Heart left ventricle (tissue), 16 donors: ENCODE data around the gene KDM5B. TPM values are rescaled to one million over a fixed set of nuclear protein-coding genes. Genes with fewer than 3 reads are reported as not detected.

Experiments
- ATAC-seq, 4 donors: fragments of 200-7000 bp; cut with Tn5 transposase; one replicate each; pipeline ENCODE4 v1.9.1; 2020 to 2022; ENCODE audit warnings: moderate library complexity in 4 of 4, mild to moderate bottlenecking in 3 of 4, moderate number of reproducible peaks in 1 of 4
- DNase-seq, 5 donors: peaks; one replicate each; pipeline ENCODE4 v3.0.0-alpha.2; 2020
- H3K27ac ChIP-seq, 12 donors: fragments of 200-600 bp; sonication (generic) in 4 of 12; one replicate each; pipeline versions ENCODE4 v1.5.0 to v1.8.0; 2016 to 2022; ENCODE audit warnings: mild to moderate bottlenecking in 2 of 12
- H3K27me3 ChIP-seq, 9 donors: fragments of 200-600 bp; sonication (generic) in 2 of 9; one replicate each; pipeline versions ENCODE4 v1.5.1 to v1.8.0; 2016 to 2022; ENCODE audit warnings: mild to moderate bottlenecking in 3 of 9
- H3K36me3 ChIP-seq, 9 donors: fragments of 200-600 bp; sonication (generic) in 2 of 9; one replicate each; pipeline versions ENCODE4 v1.5.0 to v1.8.0; 2018 to 2022; ENCODE audit warnings: mild to moderate bottlenecking in 2 of 9
- H3K4me1 ChIP-seq, 12 donors: fragments of 200-600 bp; sonication (generic) in 4 of 12; one replicate each; pipeline versions ENCODE4 v1.5.0 to v1.8.0; 2016 to 2022; ENCODE audit warnings: mild to moderate bottlenecking in 3 of 12
- H3K4me3 ChIP-seq, 12 donors: fragments of 200-600 bp; sonication (generic) in 4 of 12; one replicate each; pipeline versions ENCODE4 v1.5.0 to v1.8.0; 2017 to 2022; ENCODE audit warnings: mild to moderate bottlenecking in 9 of 12, moderate library complexity in 4 of 12
- H3K9me3 ChIP-seq, 12 donors: fragments of 200-600 bp; sonication (generic) in 4 of 12; one replicate each; pipeline versions ENCODE4 v1.5.0 to v1.8.0; 2016 to 2022; ENCODE audit warnings: mild to moderate bottlenecking in 1 of 12
- POLR2A ChIP-seq, 2 donors: fragments of 450-650 bp; IDR thresholded peaks; one replicate each; pipeline ENCODE4 v1.6.1; 2017; ENCODE audit warnings: antibody characterized with exemption in 2 of 2, mild to moderate bottlenecking in 2 of 2, moderate library complexity in 2 of 2
- WGBS, 4 donors: extraction: QIAGEN DNeasy Blood & Tissue Kit in 2 of 4; methylation state at CpG; one replicate each; pipeline versions ENCODE4 v1.1.5 to v1.1.7; 2013 to 2018; 5-methylcytosine and 5-hydroxymethylcytosine counted together
- intact Hi-C, 10 donors: fragments of 100-400 bp; cut with DNase I; formaldehyde crosslinking; loops; one replicate each; pipeline versions ENCODE4 v1.11.1 to v1.14.2; 2022
- polyA plus RNA-seq, 2 donors: library from polyadenylated mRNA; stranded (reverse); fragments of 200-250 nt; gene quantifications; one replicate each; pipeline ENCODE4 v1.2.3, GENCODE V29; 2013
- total RNA-seq, 9 donors: library from RNA; depleted of rRNA in 2 of 9; stranded (reverse); fragments of >200 nt in 2 of 9; fragmentation: NEBNext Ultra II Directional in 3 of 9; extraction: Animal tissue kit (Norgen Biotek cat#: 25700) in 3 of 9; gene quantifications; one replicate each; pipeline versions ENCODE4 v1.1.0 to v1.2.4, GENCODE V29; 2016 to 2023
- TF ChIP-seq, protein P1 (sequence below), 12 donors: fragments of 200-600 bp; sonication (generic) in 4 of 12; IDR thresholded peaks; one replicate each; pipeline versions ENCODE4 v1.5.0 to v1.8.0; 2018 to 2022; ENCODE audit warnings: antibody characterized with exemption in 12 of 12, mild to moderate bottlenecking in 5 of 12
- donor health status: ischemic (EF 13 %, LVEDD 7.1; RV severe dilation, severe dysfunction).
- donor health status: healthy with polysubstance abuse.
- donor health status: DM: no; HTN: yes; CAD: no.
- donor health status: DM: no; HTN: no; CAD: no.
- donor health status: ischemic (EF 25% LVEDD 6.9; RV normal size, moderate dysfunction).
- donor health status: ischemic (EF 25% LVEDD 5.7; RV mildly dilated, moderate dysfunction).
- donor health status: healthy.
- donor health status: DM: yes; HTN: yes; CAD: no.
- donor health status: ischemic (EF 35%, LVEDD 5.7; RV mildly dilated, moderate dysfunction).
- donor health status: nonischemic (EF 11% LVEDD 7.7; RV severe dilation, severe dysfunction).
- donor health status: DM: yes; HTN: yes; CAD: no.
- donor health status: PGD.
- donor health status: ischemic (EF 29% LVEDD 5.4; RV normal size, mild dysfunction).
- donor health status: nonischemic (EF 23%, LVEDD 6.1; RV moderate dilation, normal function).

KDM5B gene
- total and polyA plus RNA-seq, 11 donors = 5.2 to 22.9 (median 14.1) TPM

DNA sequence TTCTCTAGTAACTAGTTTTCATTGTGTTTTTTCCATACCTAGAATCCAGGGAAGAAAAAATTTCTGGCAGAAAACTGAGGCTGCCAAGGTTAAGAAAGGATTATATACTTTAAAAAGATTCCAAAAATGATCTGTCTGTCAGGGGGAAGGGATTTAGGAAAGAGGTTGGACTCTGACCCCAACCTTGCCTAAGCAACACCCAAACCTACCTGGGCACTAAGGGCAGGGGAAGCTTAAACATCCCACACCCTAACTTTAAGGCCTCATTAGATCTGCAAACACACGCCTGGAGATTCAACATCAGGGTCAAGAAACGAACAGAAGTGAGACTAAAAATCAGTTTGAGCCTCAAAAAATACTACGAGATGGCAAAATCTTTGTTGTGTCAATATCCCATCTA, 19.4 kb downstream of the KDM5B start:
- no peak for ATAC-seq
- no peak overlapping the region for H3K4me3 ChIP-seq
- H3K4me1 ChIP-seq = peaks cover 0 to 28% (median 14%) of the 10 kb centered on the region in 12 donors
- no peaks in the 10 kb centered on the region for H3K36me3 ChIP-seq
- intact Hi-C loops = no loop called here
- H3K27ac ChIP-seq = no peak overlapping the region
- H3K27me3 ChIP-seq = no peaks in the 10 kb centered on the region
- no peaks in the 10 kb centered on the region for H3K9me3 ChIP-seq
- 89 to 91% (median 89%) methylated on average over 3 of the region's 3 CpGs for WGBS, 4 donors
- DNase-seq = no peak
- TF ChIP-seq, protein P1, sequence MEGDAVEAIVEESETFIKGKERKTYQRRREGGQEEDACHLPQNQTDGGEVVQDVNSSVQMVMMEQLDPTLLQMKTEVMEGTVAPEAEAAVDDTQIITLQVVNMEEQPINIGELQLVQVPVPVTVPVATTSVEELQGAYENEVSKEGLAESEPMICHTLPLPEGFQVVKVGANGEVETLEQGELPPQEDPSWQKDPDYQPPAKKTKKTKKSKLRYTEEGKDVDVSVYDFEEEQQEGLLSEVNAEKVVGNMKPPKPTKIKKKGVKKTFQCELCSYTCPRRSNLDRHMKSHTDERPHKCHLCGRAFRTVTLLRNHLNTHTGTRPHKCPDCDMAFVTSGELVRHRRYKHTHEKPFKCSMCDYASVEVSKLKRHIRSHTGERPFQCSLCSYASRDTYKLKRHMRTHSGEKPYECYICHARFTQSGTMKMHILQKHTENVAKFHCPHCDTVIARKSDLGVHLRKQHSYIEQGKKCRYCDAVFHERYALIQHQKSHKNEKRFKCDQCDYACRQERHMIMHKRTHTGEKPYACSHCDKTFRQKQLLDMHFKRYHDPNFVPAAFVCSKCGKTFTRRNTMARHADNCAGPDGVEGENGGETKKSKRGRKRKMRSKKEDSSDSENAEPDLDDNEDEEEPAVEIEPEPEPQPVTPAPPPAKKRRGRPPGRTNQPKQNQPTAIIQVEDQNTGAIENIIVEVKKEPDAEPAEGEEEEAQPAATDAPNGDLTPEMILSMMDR (IDR thresholded peaks at IDR 0.05) = no peak

DNA sequence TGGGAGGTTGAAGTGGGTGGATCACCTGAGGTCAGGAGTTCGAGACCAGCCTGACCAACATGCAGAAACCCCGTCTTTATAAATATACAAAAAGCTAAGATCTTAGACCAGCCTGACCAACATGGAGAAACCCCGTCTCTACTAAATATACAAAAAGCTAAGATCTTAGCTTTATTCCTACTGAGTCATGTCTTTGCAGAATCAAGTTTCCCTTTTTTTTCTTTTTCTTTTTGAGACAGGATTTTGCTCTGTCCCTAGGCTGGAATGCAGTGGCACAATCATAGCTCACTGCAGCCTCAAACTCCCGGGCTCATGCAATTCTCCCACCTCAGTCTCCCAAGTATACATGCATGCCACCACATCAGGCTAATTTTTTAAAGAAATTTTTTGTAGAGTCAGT, 21.4 kb downstream of the KDM5B start:
- no peaks in the 10 kb centered on the region for H3K36me3 ChIP-seq
- H3K27me3 ChIP-seq = no peaks in the 10 kb centered on the region
- H3K9me3 ChIP-seq = no peaks in the 10 kb centered on the region
- intact Hi-C loops = no loop called here
- TF ChIP-seq, protein P1 (IDR thresholded peaks at IDR 0.05) = no peak
- no peak for TF ChIP-seq POLR2A (IDR thresholded peaks at IDR 0.05)
- H3K4me3 ChIP-seq = no peak overlapping the region
- no peak for ATAC-seq
- peaks cover 0 to 28% (median 14%) of the 10 kb centered on the region in 12 donors for H3K4me1 ChIP-seq
- 81 to 86% (median 84%) methylated on average over 4 of the region's 4 CpGs for WGBS, 4 donors
- no peak for DNase-seq
- H3K27ac ChIP-seq = no peak overlapping the region

DNA sequence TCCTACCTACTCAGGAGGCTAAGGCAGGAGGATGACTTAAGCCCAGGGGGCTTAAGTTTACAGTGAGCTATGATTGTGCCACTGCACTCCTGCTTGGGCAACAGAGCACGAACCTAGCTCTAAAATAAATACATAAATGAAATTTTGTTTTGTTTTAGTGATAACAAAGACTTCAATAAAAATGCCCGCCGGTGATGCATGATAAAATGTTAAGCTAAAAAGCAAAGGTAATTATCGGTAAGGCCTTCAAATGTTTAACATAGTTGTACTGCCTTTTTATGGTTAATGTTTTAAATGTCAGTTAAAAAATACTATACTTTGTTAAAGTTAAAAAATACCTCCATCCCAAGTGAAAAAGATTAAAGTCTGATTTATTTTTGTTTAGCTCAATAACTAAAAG, 27.0 kb downstream of the KDM5B start:
- no peak for TF ChIP-seq POLR2A (IDR thresholded peaks at IDR 0.05)
- TF ChIP-seq, protein P1 (IDR thresholded peaks at IDR 0.05) = no peak
- Histone ChIP-seq H3K4me1 (peaks cover 0 to 15% (median 6%) of the 10 kb centered on the region in 12 donors), H3K9me3 (no peaks in the 10 kb centered on the region), H3K36me3 (peaks cover 0 to 8% (median 6%) of the 10 kb centered on the region in 9 donors), H3K4me3 (no peak overlapping the region), H3K27ac (no peak overlapping the region), H3K27me3 (no peaks in the 10 kb centered on the region)
- WGBS, 4 donors = 79 to 84% (median 82%) methylated on average over 4 of the region's 4 CpGs
- DNase-seq = no peak
- ATAC-seq = no peak
- intact Hi-C loops = no loop called here

DNA sequence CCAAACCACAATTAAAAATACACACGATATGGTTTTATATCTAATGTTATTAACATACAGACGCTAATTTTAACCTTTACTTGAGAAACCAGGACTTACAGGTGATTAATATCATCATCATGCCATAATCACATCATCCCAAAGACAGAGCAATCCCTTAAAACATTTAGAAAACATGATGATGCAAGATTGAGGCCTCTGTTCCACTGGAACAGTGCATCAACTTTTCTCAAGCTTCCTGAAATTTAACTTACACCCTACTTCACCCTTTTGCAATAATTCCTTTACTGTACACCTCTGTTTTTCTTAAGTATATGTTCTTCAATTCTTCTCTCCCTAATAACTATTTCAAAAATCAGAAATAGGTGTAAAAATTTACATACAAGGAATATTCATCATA, 38.1 kb downstream of the KDM5B start:
- Histone ChIP-seq H3K4me1 (no peaks in the 10 kb centered on the region), H3K36me3 (peaks cover 0 to 89% (median 73%) of the 10 kb centered on the region in 9 donors), H3K27me3 (no peaks in the 10 kb centered on the region), H3K4me3 (no peak overlapping the region), H3K9me3 (no peaks in the 10 kb centered on the region), H3K27ac (no peak overlapping the region)
- DNase-seq (no peak), ATAC-seq (no peak)
- TF ChIP-seq POLR2A (IDR thresholded peaks at IDR 0.05) = no peak
- TF ChIP-seq, protein P1 (IDR thresholded peaks at IDR 0.05) = no peak
- 93 to 96% (median 93%) methylated on average over 2 of the region's 2 CpGs for WGBS, 4 donors
- intact Hi-C loops = no loop called here
